Fibroblast of upper back skin (primary cell): ENCODE data around the gene PDE4C.
"Not testable (repeated sequence)": the region's sequence is repeated elsewhere in the genome, so short reads cannot be mapped to it uniquely, and the experiment has no call there.

Experiments used
- DNase-seq: peaks from one replicate; pipeline ENCODE4 v3.0.0-alpha.2; 2013

PDE4C gene

DNA sequence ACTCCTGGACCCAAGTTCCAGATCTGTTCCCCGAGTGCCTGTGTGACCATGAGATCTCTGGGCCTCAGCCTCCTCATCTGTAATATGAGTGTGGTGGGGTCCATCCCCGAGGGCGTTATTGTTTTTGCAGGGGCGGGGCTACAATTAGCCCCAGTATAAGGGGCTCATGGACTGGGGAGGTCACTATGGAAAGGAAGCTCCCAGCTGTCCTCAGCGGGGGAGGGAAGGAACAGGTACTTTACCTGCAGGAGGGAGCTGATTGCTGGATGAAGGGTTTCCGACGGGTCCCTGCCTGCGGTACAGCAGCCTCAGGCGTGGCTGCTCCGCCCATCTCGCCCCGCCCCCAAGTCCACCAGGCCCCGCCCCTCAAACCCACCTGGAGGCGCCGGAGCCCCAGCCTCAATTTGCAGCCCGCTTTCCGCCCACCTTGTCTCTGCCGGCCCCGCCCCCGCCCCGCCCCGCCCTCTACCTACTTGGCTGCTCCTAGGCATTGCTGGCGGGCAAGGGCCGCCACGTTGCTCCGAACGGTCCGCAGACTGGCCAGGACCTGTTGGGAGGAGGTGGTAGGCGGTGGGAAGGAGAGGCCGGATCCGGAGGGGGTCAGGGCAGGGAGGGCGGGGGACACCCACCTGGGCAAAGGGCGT, 5.5 kb downstream of the PDE4C start:
- DNase-seq = no peak

DNA sequence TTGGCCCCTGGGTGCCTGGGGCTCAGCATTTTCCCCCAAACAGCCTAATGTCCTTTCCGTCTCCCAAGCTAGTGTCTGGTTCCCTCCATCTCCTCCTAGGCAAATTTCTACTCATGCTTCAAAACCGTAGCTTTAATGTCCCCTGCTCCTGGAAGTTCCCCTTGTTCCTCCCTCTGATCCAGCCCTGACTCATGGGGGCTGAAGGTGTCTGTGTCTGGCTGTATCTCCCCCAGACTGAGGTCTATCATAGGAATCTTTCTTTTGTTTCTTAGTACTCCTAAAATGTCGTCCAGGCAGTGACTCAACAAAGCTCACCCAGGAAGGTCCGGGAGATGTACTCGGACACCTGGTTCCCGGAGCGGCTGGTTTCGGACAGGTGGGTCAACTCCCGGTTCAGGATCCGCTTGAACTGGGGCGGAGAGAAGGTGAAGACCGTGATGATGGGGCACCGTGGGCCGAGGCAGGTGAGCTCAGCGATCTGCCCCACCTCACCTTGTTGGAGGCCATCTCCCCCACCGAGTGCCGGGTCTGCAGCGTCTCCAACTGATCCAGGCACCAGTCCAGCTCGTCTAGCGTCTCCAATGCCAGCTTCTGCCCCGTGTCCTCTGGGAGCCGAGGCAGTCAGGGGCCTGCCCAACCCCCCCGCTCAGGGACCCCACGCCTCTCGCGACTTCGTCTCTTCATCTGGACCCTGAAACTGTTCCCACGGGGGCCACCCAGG, 6.2 kb downstream of the PDE4C start:
- DNase-seq = no peak

DNA sequence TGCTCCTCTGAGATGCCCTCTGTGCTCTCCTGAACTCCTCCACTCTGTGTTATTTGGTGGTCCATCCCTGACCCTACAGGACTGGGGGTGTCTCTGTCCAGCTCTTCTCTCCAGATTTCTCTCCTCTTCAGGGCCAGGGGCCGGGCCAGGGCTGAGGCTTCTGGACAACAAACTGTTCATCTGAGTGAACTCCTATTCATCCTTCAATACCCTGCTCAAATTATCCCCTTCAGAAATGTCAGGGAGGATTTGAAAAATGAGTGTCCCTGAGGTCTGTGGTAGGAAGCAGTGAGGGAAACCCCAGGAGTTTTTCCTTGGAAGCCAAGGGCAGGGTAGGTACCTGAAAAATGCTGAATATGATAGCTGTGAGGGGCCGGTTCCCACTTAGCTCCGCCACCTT, 7.6 kb downstream of the PDE4C start:
- no peak for DNase-seq

GRCh38 chr19:18218159-18218558, 8.1 kb downstream of the PDE4C start:
- no peak for DNase-seq

DNA sequence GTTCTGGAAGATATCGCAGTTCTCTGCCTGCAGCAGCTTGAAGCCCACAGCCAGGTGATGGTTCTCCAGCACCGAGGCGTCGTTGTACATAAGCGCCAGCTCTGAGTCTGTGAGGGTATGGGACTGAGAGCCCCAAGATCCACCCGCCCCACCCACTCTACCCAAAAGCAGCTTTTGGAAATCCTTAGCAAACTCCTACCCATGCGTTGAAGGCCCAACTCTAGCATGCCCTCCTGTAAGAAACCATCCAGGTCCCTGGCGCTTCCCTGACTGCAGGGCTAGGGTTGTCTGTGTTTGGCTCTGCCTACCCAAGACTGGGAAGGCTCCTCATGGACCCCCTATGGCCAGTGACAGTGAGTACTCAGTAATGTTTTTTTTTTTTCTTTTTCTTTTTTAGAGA, 9.4 kb downstream of the PDE4C start:
- no peak for DNase-seq

GRCh38 chr19:18214779-18215433, 11.3 kb downstream of the PDE4C start:
- DNase-seq = no peak

DNA sequence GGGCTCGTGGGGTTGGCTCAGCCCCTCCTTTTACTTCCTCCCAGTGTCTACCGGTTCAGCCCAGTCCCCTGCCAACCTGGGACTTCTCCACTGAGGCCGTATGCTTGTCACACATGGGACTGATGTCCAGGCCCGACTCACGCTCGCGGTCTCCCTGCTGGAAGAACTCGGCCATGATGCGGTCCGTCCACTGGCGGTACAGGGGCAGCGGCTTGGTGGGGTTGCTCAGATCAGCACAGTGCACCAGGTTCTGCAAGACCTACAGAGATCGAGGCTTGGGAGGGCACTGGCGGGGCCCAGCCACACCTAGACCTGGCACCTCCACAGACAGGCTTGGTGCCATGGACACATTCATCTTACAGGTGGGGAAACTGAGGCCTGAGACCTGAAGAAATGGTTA, 14.6 kb downstream of the PDE4C start:
- no peak for DNase-seq

GRCh38 chr19:18209912-18210311, 16.3 kb downstream of the PDE4C start:
- DNase-seq = not testable (repeated sequence)

- peak; percentile 69 for DNase-seq
Observed at GRCh38 chr19:18208098-18208951, 17.9 kb downstream of the PDE4C start.

GRCh38 chr19:18206018-18206417, 20.2 kb downstream of the PDE4C start:
- DNase-seq = no peak

DNA sequence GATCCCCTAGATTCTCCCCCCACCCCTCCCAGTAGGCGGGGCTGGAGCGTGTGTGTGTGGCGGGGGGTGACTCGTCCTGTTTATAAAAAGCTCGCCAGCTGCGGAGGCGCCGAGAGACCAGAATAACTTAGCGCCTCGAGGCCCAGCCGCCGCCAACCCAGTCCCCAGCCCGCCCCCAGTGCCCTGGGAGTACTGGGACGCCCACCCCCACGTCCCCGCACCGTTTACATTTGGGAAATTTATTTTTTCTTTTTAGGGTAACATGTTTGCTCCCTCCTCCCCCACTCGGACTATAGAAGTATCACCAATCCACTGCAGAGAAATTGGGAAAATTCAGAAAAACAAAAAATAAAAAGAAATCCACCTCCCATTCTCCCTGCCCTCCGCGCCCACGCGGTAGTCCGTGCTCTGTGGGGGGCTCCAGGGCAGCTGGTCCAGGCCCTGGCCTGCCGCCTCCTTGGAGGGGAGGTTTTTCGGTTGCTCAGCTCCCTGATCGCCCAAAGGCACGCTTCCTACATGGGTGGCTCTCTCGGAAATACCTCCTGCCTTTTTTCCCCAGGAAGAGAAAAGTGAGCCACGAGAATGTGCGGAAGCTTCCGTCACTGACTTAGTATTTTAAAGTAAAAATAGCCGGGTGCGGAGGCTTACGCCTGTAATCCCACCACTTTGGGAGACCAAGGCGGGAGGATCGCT, 20.9 kb downstream of the PDE4C start:
- DNase-seq = peak; percentile 74

DNA sequence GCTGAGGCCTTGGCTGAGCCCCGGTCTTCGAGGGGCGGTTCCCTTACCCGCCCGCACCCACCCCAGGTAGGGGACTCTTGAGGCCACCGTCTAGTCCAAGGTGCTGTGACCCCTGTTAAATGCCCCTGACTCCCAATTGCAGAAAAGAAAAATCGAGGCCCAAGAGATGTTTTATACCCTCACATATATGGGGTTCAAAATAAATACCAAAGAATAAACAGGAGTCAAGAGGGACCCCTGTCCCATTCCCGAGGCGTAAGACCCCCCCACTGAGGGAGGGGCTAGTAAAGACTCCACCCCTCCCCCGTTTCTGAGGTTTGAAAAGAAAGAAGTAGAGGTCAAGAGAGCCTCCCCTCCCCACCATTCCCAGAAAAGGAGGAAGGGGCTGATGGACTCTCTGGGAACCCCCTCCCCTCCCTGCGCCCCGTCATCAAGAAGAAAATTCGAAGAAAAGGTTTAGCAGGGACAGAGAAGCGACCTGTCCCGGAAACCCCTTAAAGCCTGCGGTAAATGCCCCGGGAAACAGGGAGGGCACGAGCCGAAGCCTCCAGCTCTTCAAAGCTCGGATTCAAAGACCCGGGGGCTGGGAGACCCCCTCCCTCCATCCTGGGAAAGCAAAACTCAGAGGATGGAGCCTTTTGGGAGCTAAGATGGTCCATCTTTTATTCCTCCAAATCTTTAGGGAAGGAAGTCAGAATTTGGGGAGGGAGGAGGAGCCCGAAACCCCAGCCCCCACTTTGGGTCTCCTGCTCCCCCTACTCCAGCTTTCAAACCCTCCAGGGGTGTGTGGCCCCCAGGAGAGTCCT, 21.6 kb downstream of the PDE4C start:
- DNase-seq = peak; percentile 34

DNA sequence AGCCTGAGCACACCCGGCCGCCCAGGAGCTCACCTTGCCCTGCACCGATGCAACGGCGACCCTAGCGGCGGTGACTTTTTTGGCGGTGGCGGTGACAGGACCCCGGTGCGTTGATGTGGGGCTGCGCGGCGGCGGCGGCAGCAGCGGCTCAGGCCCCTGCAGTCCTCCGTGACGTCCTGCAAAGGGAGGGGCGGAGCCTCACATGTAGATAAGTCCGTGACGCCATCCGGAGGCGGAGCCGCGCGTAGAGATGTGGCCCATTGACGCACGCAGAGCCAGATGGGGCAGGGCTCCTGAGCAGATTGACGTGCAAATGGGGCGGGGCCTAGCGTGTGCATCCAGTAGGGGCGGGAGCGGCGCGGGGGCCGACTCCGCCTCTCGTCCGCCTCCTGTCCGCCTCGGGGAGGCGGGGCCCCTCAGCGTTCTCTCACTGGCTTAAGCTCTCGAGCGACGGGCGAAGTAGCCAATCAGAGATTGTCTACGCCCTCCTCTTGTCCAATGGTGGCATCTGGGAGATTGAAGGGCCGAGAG, 22.3 kb downstream of the PDE4C start, which contains the start of gene RAB3A:
Gene RAB3A (minus strand): TSS at position 180 of the 531 bp plus-strand sequence. CDS start 1,302 bp downstream, outside the sequence.
- DNase-seq = peak; percentile 100

- no peak for DNase-seq
Observed at GRCh38 chr19:18203408-18203862, 22.8 kb downstream of the PDE4C start.

DNA sequence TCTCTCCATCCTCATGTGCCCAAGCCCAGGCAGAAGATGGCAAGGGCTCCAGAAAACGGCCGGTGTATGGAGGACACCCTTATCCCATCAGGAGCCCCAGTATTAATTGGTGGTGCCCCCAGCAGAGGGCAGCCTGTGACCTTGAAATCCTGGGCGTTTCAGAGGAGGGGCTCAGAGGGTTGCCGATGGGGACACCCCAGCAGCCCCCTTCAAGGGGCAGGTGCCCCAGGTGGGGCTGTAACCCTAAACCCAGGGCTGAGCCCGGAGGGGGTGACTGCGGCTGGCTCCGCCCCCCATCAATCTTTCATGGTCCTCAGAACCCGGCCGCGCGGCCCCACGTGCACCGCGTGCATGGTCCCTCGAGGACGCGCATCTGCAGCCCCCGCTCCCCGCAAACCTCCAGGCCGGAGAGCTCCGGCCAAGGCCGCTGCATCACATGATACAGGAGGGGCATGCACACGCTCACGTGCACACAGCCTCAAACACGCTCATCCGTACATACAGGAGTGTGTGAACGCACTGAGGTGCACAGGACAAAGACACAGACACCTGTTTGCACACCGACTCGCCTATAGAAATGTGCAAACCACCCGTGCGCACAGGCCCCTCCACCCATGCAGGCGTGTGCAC, 23.3 kb downstream of the PDE4C start:
- DNase-seq = no peak

GRCh38 chr19:18202397-18202777, 23.9 kb downstream of the PDE4C start:
- DNase-seq = no peak

DNA sequence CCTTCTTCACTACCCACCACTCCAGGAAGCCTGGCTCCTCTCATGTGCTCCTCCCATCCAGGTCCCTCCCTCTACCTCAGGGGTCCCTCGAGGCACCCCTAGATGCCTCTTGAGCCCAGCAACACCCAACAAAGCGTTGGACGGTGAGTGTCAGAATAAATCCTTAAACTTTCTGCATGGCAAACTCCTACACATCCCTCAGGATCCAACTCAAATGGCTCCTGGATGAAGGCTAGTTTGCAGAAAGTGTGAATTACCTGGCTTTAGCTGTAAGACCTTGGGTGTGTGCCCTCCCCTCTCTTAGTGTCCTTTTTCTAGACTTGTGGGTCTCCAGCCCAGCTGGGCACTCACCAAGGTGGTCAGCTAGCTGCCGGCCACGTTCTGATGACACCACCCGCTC, 27.9 kb downstream of the PDE4C start:
- no peak for DNase-seq

GRCh38 chr19:18197941-18198340, 28.3 kb downstream of the PDE4C start:
- no peak for DNase-seq

- DNase-seq = no peak
Observed at GRCh38 chr19:18197306-18197705, 28.9 kb downstream of the PDE4C start.

DNA sequence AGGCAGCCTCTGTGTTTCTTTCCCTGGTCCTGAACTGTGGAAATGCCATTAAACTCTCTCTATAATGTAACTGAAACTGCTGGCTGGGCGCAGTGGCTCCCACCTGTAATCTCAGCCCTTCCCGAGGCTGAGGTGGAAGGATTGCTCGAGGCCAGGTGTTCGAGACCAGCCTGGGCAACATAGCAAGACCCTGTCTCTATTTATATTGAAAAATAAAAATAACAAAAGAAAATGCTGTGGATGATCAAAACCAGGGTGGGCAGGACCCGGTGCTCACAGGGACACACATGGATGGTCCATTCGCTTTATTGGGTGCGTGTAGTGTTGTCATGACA, 29.8 kb downstream of the PDE4C start:
- no peak for DNase-seq
